Adipose tissue (tissue), 3 donors: ENCODE data around the gene NBDY. TPM values are rescaled to one million over a fixed set of nuclear protein-coding genes. Genes with fewer than 3 reads are reported as not detected.
"Not testable (repeated sequence)": the region's sequence is repeated elsewhere in the genome, so short reads cannot be mapped to it uniquely, and the experiment has no call there.

Source experiments
- H3K27ac ChIP-seq: one replicate; pipeline ENCODE4 v1.5.1; 2013; ENCODE audit warnings: low read depth, low read length
- WGBS, 3 donors: extraction: QIAGEN DNeasy Blood & Tissue Kit; methylation state at CpG; one replicate each; pipeline ENCODE4 v1.1.7; 2013; 5-methylcytosine and 5-hydroxymethylcytosine counted together
- polyA plus RNA-seq, 3 donors: library from polyadenylated mRNA; stranded (reverse); fragments of 200-250 nt; gene quantifications; one replicate each; pipeline ENCODE4 v1.2.3, GENCODE V29; 2013
- donor health status: healthy with polysubstance abuse.
- donor health status: Bipolar disorder and iron deficiency.
- donor health status: healthy.

The NBDY gene
- 10 to 100 TPM in 2 of 3 donors, 1 to 10 TPM in 1; 8.1 to 47.9 (median 17.9) TPM for polyA plus RNA-seq

- no peak within 1 kb of the TSS for H3K27ac ChIP-seq
- 0 to 8% (median 0%) methylated on average over 18 to 23 of the region's 23 CpGs for WGBS, 3 donors
Measured at GRCh38 chrX:56729152-56729850, at the start of gene NBDY. NBDY (plus strand) TSS chrX:56729243; CDS start chrX:56729354, 111 bp downstream.

GRCh38 chrX:56704530-56704929 lies 24.5 kb upstream of the NBDY start:
- WGBS, 3 donors: 53 to 68% (median 54%) methylated on average over 4 of the region's 4 CpGs
- not testable (repeated sequence) for H3K27ac ChIP-seq

GRCh38 chrX:56726605-56727004 lies 2.4 kb upstream of the NBDY start:
- WGBS, 3 donors: 0 to 2% (median 2%) methylated on average over 1 of the region's 1 CpG
- H3K27ac ChIP-seq: no peak overlapping the region

GRCh38 chrX:56727531-56727930 lies 1.5 kb upstream of the NBDY start:
- 51 to 81% (median 67%) methylated on average over 3 of the region's 3 CpGs for WGBS, 3 donors

GRCh38 chrX:56728321-56728720 lies 722 bp upstream of the NBDY start:
- WGBS, 3 donors: 20 to 22% (median 21%) methylated on average over 2 of the region's 2 CpGs
- no peak overlapping the region for H3K27ac ChIP-seq

More at GRCh38 chrX:56727531-56727930, 1.5 kb upstream of the NBDY start:
- no peak overlapping the region for H3K27ac ChIP-seq

- WGBS, 3 donors: 3 to 13% (median 4%) methylated on average over 8 of the region's 8 CpGs
- H3K27ac ChIP-seq: no peak overlapping the region
Measured at GRCh38 chrX:56728752-56729151, 291 bp upstream of the NBDY start.

- H3K27ac ChIP-seq: no peak overlapping the region
- 46 to 51% (median 48%) methylated on average over 2 of the region's 2 CpGs for WGBS, 3 donors
Measured at GRCh38 chrX:56733459-56734046, 4.5 kb downstream of the NBDY start.

- WGBS, 3 donors: 94 to 98% (median 95%) methylated on average over 12 to 14 of the region's 14 CpGs
- H3K27ac ChIP-seq: no peak overlapping the region
Measured at GRCh38 chrX:56736219-56736618, 7.2 kb downstream of the NBDY start.

GRCh38 chrX:56738670-56739069 lies 9.6 kb downstream of the NBDY start:
- 56 to 86% (median 69%) methylated on average over 1 of the region's 1 CpG for WGBS, 3 donors
- H3K27ac ChIP-seq: no peak overlapping the region

- 46 to 82% (median 46%) methylated on average over 4 of the region's 4 CpGs for WGBS, 3 donors
- H3K27ac ChIP-seq: no peak overlapping the region
Measured at GRCh38 chrX:56744996-56745395, 16.0 kb downstream of the NBDY start.

- WGBS, 3 donors: 81 to 100% (median 88%) methylated on average over 1 of the region's 1 CpG
Measured at GRCh38 chrX:56746996-56747395, 18.0 kb downstream of the NBDY start.

GRCh38 chrX:56751071-56751470 lies 22.0 kb downstream of the NBDY start:
- no peak overlapping the region for H3K27ac ChIP-seq

More at GRCh38 chrX:56746996-56747395, 18.0 kb downstream of the NBDY start:
- H3K27ac ChIP-seq: no peak overlapping the region

GRCh38 chrX:56757327-56757726 lies 28.3 kb downstream of the NBDY start:
- WGBS, 3 donors: 69 to 95% (median 82%) methylated on average over 7 of the region's 7 CpGs
- H3K27ac ChIP-seq: no peak overlapping the region

GRCh38 chrX:56758456-56758855 lies 29.4 kb downstream of the NBDY start:
- no peak overlapping the region for H3K27ac ChIP-seq
- whole genome bisulfite sequencing, 3 donors: 84 to 97% (median 92%) methylated on average over 4 of the region's 4 CpGs

GRCh38 chrX:56759736-56760409 lies 30.8 kb downstream of the NBDY start:
- no peak overlapping the region for H3K27ac ChIP-seq
- 75 to 93% (median 91%) methylated on average over 6 to 7 of the region's 7 CpGs for WGBS, 3 donors

- not testable (repeated sequence) for H3K27ac ChIP-seq
- WGBS, 3 donors: 85 to 96% (median 90%) methylated on average over 15 of the region's 15 CpGs
Measured at GRCh38 chrX:56760410-56761124, 31.5 kb downstream of the NBDY start.

GRCh38 chrX:56761167-56761566 lies 32.1 kb downstream of the NBDY start:
- H3K27ac ChIP-seq: no peak overlapping the region
- 78 to 83% (median 81%) methylated on average over 5 of the region's 5 CpGs for WGBS, 3 donors

GRCh38 chrX:56762220-56762619 lies 33.2 kb downstream of the NBDY start:
- no peak overlapping the region for H3K27ac ChIP-seq
- WGBS, 3 donors: 43 to 82% (median 63%) methylated on average over 3 of the region's 3 CpGs
